Upper lobe of left lung (tissue), 6 donors: ENCODE results near the gene IGSF3. TPM values are rescaled to one million over a fixed set of nuclear protein-coding genes. Genes with fewer than 3 reads are reported as not detected.
"Not testable (repeated sequence)": the region's sequence is repeated elsewhere in the genome, so short reads cannot be mapped to it uniquely, and the experiment has no call there.

ENCODE experiments used
- ATAC-seq, 2 donors: fragments of 200-7000 bp; cut with Tn5 transposase; one replicate each; pipeline ENCODE4 v1.9.1; 2022; ENCODE audit warnings: mild to moderate bottlenecking in 2 of 2, moderate library complexity in 2 of 2; ENCODE audit not compliant: low FRiP score in 2 of 2
- DNase-seq, 2 donors: peaks; one replicate each; pipeline ENCODE4 v3.0.0-alpha.2; 2019 to 2020
- H3K27ac ChIP-seq, 4 donors: fragments of 200-600 bp; sonication (generic); one replicate each; pipeline ENCODE4 v1.5.1; 2016 to 2019
- H3K27me3 ChIP-seq, 4 donors: fragments of 200-600 bp; sonication (generic); one replicate each; pipeline ENCODE4 v1.5.1; 2017 to 2019
- H3K36me3 ChIP-seq, 4 donors: fragments of 200-600 bp; sonication (generic); one replicate each; pipeline ENCODE4 v1.5.1; 2016 to 2019
- H3K4me1 ChIP-seq, 4 donors: fragments of 200-600 bp; sonication (generic); one replicate each; pipeline ENCODE4 v1.5.1; 2018 to 2019
- H3K4me3 ChIP-seq, 4 donors: fragments of 200-600 bp; sonication (generic); one replicate each; pipeline ENCODE4 v1.5.1; 2017 to 2019; ENCODE audit warnings: mild to moderate bottlenecking in 2 of 4, moderate library complexity in 1 of 4
- H3K9me3 ChIP-seq, 4 donors: fragments of 200-600 bp; sonication (generic); one replicate each; pipeline ENCODE4 v1.5.1; 2018 to 2019
- EP300 ChIP-seq, 4 donors: sonication (generic); formaldehyde crosslinking; IDR thresholded peaks; one replicate each; pipeline ENCODE4 v1.5.1; 2017; ENCODE audit warnings: antibody characterized with exemption in 4 of 4, control low read depth in 2 of 4
- POLR2A ChIP-seq, 4 donors: fragments of 450-650 bp; IDR thresholded peaks; one replicate each; pipeline ENCODE4 v1.5.1; 2016 to 2017; ENCODE audit warnings: antibody characterized with exemption in 4 of 4, mild to moderate bottlenecking in 2 of 4
- POLR2AphosphoS5 ChIP-seq, 2 donors: sonication (generic); formaldehyde crosslinking; IDR thresholded peaks; one replicate each; pipeline ENCODE4 v1.5.1; 2017; ENCODE audit warnings: antibody characterized with exemption in 2 of 2
- WGBS, 2 donors: methylation state at CpG; one replicate each; pipeline ENCODE4 v1.1.5; 2017 to 2018; 5-methylcytosine and 5-hydroxymethylcytosine counted together
- total RNA-seq, 6 donors: library from RNA; depleted of rRNA in 4 of 6; stranded (reverse); fragments of >200 nt in 4 of 6; gene quantifications; one replicate each; pipeline versions ENCODE4 v1.1.0 to v1.2.1, GENCODE V29; 2016 to 2021
- TF ChIP-seq, protein P1 (sequence below), 6 experiments: fragments of 450-650 bp in 4 of 6; fragments of 200-600 bp in 2 of 6; sonication (generic) in 2 of 6; IDR thresholded peaks; one replicate each; pipeline ENCODE4 v1.5.1; 2016 to 2019; ENCODE audit warnings: antibody characterized with exemption in 6 of 6
- donor health status: DM: no; HTN: no; CAD: no; lungs with moderate emphysema.
- donor health status: DM: no; HTN: yes; CAD: no; lungs with severe emphysema.

IGSF3 gene
- total RNA-seq, 6 donors from 2014 or later, result 15.1 to 28.3 (median 23.7) TPM

GRCh38 chr1:116568662-116569380 is 98.7 kb downstream of the IGSF3 start:
- ATAC-seq, result no peak
- TF ChIP-seq, protein P1, sequence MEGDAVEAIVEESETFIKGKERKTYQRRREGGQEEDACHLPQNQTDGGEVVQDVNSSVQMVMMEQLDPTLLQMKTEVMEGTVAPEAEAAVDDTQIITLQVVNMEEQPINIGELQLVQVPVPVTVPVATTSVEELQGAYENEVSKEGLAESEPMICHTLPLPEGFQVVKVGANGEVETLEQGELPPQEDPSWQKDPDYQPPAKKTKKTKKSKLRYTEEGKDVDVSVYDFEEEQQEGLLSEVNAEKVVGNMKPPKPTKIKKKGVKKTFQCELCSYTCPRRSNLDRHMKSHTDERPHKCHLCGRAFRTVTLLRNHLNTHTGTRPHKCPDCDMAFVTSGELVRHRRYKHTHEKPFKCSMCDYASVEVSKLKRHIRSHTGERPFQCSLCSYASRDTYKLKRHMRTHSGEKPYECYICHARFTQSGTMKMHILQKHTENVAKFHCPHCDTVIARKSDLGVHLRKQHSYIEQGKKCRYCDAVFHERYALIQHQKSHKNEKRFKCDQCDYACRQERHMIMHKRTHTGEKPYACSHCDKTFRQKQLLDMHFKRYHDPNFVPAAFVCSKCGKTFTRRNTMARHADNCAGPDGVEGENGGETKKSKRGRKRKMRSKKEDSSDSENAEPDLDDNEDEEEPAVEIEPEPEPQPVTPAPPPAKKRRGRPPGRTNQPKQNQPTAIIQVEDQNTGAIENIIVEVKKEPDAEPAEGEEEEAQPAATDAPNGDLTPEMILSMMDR (IDR thresholded peaks at IDR 0.05), result no peak
- TF ChIP-seq EP300 (IDR thresholded peaks at IDR 0.05) (no peak), POLR2AphosphoS5 (IDR thresholded peaks at IDR 0.05) (no peak), POLR2A (IDR thresholded peaks at IDR 0.05) (no peak)
- Histone ChIP-seq H3K27me3 (no peaks in the 10 kb centered on the region), H3K36me3 (no peaks in the 10 kb centered on the region), H3K4me1 (peaks cover 24 to 49% (median 30%) of the 10 kb centered on the region in 4 donors), H3K9me3 (no peaks in the 10 kb centered on the region), H3K27ac (peak overlapping the region in 1 of 4 donors; percentile 100), H3K4me3 (peak overlapping the region in 2 of 4 donors; percentile 77 to 83)
- DNase-seq, result no peak
- 95 to 100% methylated on average over 2 of the region's 2 CpGs for WGBS, 2 donors

GRCh38 chr1:116567790-116568661 is 99.5 kb downstream of the IGSF3 start:
- TF ChIP-seq, protein P1 (IDR thresholded peaks at IDR 0.05), result no peak
- no peak for TF ChIP-seq EP300 (IDR thresholded peaks at IDR 0.05)
- no peak for TF ChIP-seq POLR2AphosphoS5 (IDR thresholded peaks at IDR 0.05)
- Histone ChIP-seq H3K9me3 (no peaks in the 10 kb centered on the region), H3K4me1 (peaks cover 24 to 49% (median 30%) of the 10 kb centered on the region in 4 donors), H3K27ac (no peak overlapping the region), H3K4me3 (peak overlapping the region in 1 of 4 donors; percentile 77), H3K36me3 (no peaks in the 10 kb centered on the region), H3K27me3 (no peaks in the 10 kb centered on the region)
- ATAC-seq (no peak), DNase-seq (no peak)
- WGBS, 2 donors, result 66 to 75% methylated on average over 4 of the region's 4 CpGs

DNA sequence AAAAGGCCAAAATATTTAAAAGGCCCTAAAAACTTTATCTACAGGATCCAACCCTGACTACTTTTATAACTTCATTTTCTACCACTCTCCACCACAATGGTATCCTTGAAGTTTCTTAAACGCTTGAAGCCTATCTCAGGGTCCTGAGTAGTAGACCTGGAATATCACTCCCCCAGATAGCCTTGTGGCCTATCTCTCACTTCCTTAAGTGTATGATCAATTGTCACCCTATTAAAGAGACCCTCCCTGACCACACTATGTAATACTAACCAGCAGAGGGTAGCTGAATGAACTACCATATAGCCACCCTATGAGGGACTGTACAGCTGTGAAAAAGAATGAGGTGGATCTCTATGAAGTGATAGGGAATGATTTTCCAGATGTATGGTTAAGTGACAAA is 102.3 kb downstream of the IGSF3 start:
- H3K36me3 ChIP-seq, result no peaks in the 10 kb centered on the region
- H3K4me3 ChIP-seq, result no peak overlapping the region
- TF ChIP-seq POLR2A (IDR thresholded peaks at IDR 0.05), result no peak
- TF ChIP-seq POLR2AphosphoS5 (IDR thresholded peaks at IDR 0.05), result no peak
- no peak for TF ChIP-seq EP300 (IDR thresholded peaks at IDR 0.05)
- TF ChIP-seq, protein P1 (IDR thresholded peaks at IDR 0.05), result no peak
- WGBS, 2 donors, result 78 to 100% methylated on average over 1 of the region's 1 CpG
- no peaks in the 10 kb centered on the region for H3K9me3 ChIP-seq
- ATAC-seq, result no peak
- DNase-seq, result no peak
- H3K27me3 ChIP-seq, result no peaks in the 10 kb centered on the region
- no peak overlapping the region for H3K27ac ChIP-seq
- peaks cover 17 to 36% (median 20%) of the 10 kb centered on the region in 4 donors for H3K4me1 ChIP-seq

DNA sequence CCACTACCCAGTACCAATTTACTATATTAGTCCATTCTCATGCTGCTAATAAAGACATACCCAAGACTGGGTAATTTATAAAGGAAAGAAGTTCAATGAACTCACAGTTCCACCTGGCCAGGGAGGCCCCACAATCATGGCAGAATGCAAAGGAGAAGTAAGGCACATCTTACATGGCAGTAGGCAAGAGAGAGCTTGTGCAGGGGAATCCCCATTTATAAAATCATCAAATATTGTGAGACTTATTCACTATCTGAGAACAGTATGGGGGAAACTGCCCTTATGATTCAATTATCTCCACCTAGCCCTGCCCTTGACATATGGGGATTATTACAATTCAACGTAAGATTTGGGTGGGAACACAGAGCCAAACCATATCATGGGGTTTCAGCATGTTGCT is 103.1 kb downstream of the IGSF3 start:
- H3K4me1 ChIP-seq, result peaks cover 13 to 32% (median 18%) of the 10 kb centered on the region in 4 donors
- 80 to 100% methylated on average over 1 of the region's 1 CpG for WGBS, 2 donors
- H3K4me3 ChIP-seq, result no peak overlapping the region
- H3K9me3 ChIP-seq, result no peaks in the 10 kb centered on the region
- H3K36me3 ChIP-seq, result no peaks in the 10 kb centered on the region
- DNase-seq (no peak), ATAC-seq (no peak)
- TF ChIP-seq EP300 (IDR thresholded peaks at IDR 0.05), result no peak
- no peak for TF ChIP-seq POLR2A (IDR thresholded peaks at IDR 0.05)
- no peak overlapping the region for H3K27ac ChIP-seq
- H3K27me3 ChIP-seq, result no peaks in the 10 kb centered on the region

- not testable (repeated sequence) for DNase-seq, H3K27ac ChIP-seq, ATAC-seq, H3K4me3 ChIP-seq, H3K9me3 ChIP-seq, H3K27me3 ChIP-seq, H3K36me3 ChIP-seq
- peaks cover 0 to 27% (median 13%) of the 10 kb centered on the region in 4 donors for H3K4me1 ChIP-seq
- WGBS, 2 donors, result 83 to 95% methylated on average over 4 of the region's 4 CpGs
Measured at GRCh38 chr1:116562465-116562864, 105.1 kb downstream of the IGSF3 start.
